ENCODE data around the gene LCE1A. TPM values are rescaled to one million over a fixed set of nuclear protein-coding genes. Genes with fewer than 3 reads are reported as not detected.

LCE1A gene
- total and polyA plus RNA-seq, 4 donors: not detected

GRCh38 chr1:152836870-152837269, 9.6 kb downstream of the LCE1A start (continued):
- TF ChIP-seq EGR1 (IDR thresholded peaks at IDR 0.05; ENCODE audit: low read depth in 2 of 2) (no peak), MAX (IDR thresholded peaks at IDR 0.05) (no peak), HNF4G (IDR thresholded peaks at IDR 0.05) (no peak)

- 79% methylated on average over 3 of the region's 3 CpGs for WGBS
- H3K36me3 ChIP-seq (ENCODE audit: control insufficient read depth in 4 of 4, insufficient read depth in 3 of 4, low read depth in 1 of 4, low read length in 3 of 4): no peaks in the 10 kb centered on the region
- TF ChIP-seq RAD21 (IDR thresholded peaks at IDR 0.05) (no peak), YY1 (IDR thresholded peaks at IDR 0.05) (no peak), REST (IDR thresholded peaks at IDR 0.05) (no peak), CTCF (IDR thresholded peaks at IDR 0.05; ENCODE audit: low read depth, low read length, missing input control) (no peak), SP1 (IDR thresholded peaks at IDR 0.05) (no peak), NR2F2 (IDR thresholded peaks at IDR 0.05) (no peak), MAX (IDR thresholded peaks at IDR 0.05) (no peak), RXRA (IDR thresholded peaks at IDR 0.05) (no peak), GABPA (IDR thresholded peaks at IDR 0.05 in 1 of 2, conservative IDR thresholded peaks at IDR 0.05 in 1 of 2) (no peak), HNF4G (IDR thresholded peaks at IDR 0.05) (no peak), EGR1 (IDR thresholded peaks at IDR 0.05; ENCODE audit: low read depth in 2 of 2) (no peak), TAF1 (conservative IDR thresholded peaks at IDR 0.05) (no peak), FOXA2 (IDR thresholded peaks at IDR 0.05) (no peak), FOXA1 (IDR thresholded peaks at IDR 0.05) (no peak), ZBTB33 (IDR thresholded peaks at IDR 0.05) (no peak), HNF4A (conservative IDR thresholded peaks at IDR 0.05) (no peak)
- no peaks in the 10 kb centered on the region for H3K27me3 ChIP-seq (ENCODE audit: control insufficient read depth in 4 of 4, insufficient read depth in 4 of 4, low read length in 3 of 4)
- H3K27ac ChIP-seq (ENCODE audit: low read depth in 1 of 2, low read length in 2 of 2): no peak within 1 kb of the TSS
- no peaks in the 10 kb centered on the region for H3K4me1 ChIP-seq (ENCODE audit: control insufficient read depth in 4 of 4, insufficient read depth in 4 of 4, low read length in 3 of 4)
- H3K9ac ChIP-seq (ENCODE audit: low read depth in 1 of 2, low read length in 2 of 2): no peak within 1 kb of the TSS
- DNase-seq (ENCODE audit: low spot score): no peak
- H3K4me3 ChIP-seq (ENCODE audit: low read depth in 1 of 3, low read length in 3 of 3): no peak within 1 kb of the TSS
- no peaks in the 10 kb centered on the region for H3K9me3 ChIP-seq (ENCODE audit: control insufficient read depth in 4 of 4, low read length in 3 of 4)
Observed at GRCh38 chr1:152842556-152842955, 15.3 kb downstream of the LCE1A start, which contains the start of gene LCE6A. Gene LCE6A (plus strand): TSS chr1:152842856. CDS start chr1:152843521, 665 bp downstream.
